NCI-H2029 (cell line): Measurements from ENCODE around the gene PRKG1.
"Not testable (repeated sequence)": the region's sequence is repeated elsewhere in the genome, so short reads cannot be mapped to it uniquely, and the experiment has no call there.

ENCODE experiments used
- DNase-seq: peaks from one replicate; lab custom pipeline; 2025; lab: John Stamatoyannopoulos, UW

Gene PRKG1

GRCh38 chr10:52217531-52217930 is 1143.2 kb downstream of the PRKG1 start:
- DNase-seq: no peak

- no peak for DNase-seq
These were observed 1146.7 kb downstream of the PRKG1 start for GRCh38 chr10:52220947-52221346.

GRCh38 chr10:52221923-52222322 is 1147.6 kb downstream of the PRKG1 start:
- no peak for DNase-seq

- DNase-seq: no peak
These were observed 1152.0 kb downstream of the PRKG1 start for GRCh38 chr10:52226197-52226847.

- no peak for DNase-seq
These were observed 1154.3 kb downstream of the PRKG1 start for GRCh38 chr10:52228556-52228955.

GRCh38 chr10:52229291-52229931 is 1155.1 kb downstream of the PRKG1 start:
- DNase-seq: no peak

- DNase-seq: no peak
These were observed 1158.5 kb downstream of the PRKG1 start for GRCh38 chr10:52232561-52233350.

- not testable (repeated sequence) for DNase-seq
These were observed 1159.2 kb downstream of the PRKG1 start for GRCh38 chr10:52233351-52233991.

GRCh38 chr10:52239771-52240170 is 1165.5 kb downstream of the PRKG1 start:
- no peak for DNase-seq

- no peak for DNase-seq
These were observed 1171.3 kb downstream of the PRKG1 start for GRCh38 chr10:52245547-52245946.

- not testable (repeated sequence) for DNase-seq
These were observed 1173.6 kb downstream of the PRKG1 start for GRCh38 chr10:52247929-52248328.

GRCh38 chr10:52248697-52249306 is 1174.5 kb downstream of the PRKG1 start:
- DNase-seq: no peak

- no peak for DNase-seq
These were observed 1175.6 kb downstream of the PRKG1 start for GRCh38 chr10:52249850-52250395.

GRCh38 chr10:52250510-52250909 is 1176.2 kb downstream of the PRKG1 start:
- no peak for DNase-seq

- DNase-seq: no peak
These were observed 1178.0 kb downstream of the PRKG1 start for GRCh38 chr10:52252307-52252706.

- DNase-seq: no peak
These were observed 1182.8 kb downstream of the PRKG1 start for GRCh38 chr10:52256832-52257691.

GRCh38 chr10:52257692-52258075 is 1183.4 kb downstream of the PRKG1 start:
- DNase-seq: no peak

GRCh38 chr10:52258799-52259425 is 1184.6 kb downstream of the PRKG1 start:
- no peak for DNase-seq

GRCh38 chr10:52259426-52259812 is 1185.1 kb downstream of the PRKG1 start:
- DNase-seq: no peak

- no peak for DNase-seq
These were observed 1187.1 kb downstream of the PRKG1 start for GRCh38 chr10:52261362-52261761.
